NT2/D1 (cell line): ENCODE measurements around the gene MFSD6.

Source experiments
- YY1 ChIP-seq: IDR thresholded peaks from 2 replicates; pipeline ENCODE4 v1.6.1; 2011; ENCODE audit not compliant: insufficient read length, insufficient read depth
- ZNF274 ChIP-seq: IDR thresholded peaks from 2 replicates; pipeline ENCODE4 v1.6.1; 2011; ENCODE audit warnings: mild to moderate bottlenecking, low read depth, low read length

DNA sequence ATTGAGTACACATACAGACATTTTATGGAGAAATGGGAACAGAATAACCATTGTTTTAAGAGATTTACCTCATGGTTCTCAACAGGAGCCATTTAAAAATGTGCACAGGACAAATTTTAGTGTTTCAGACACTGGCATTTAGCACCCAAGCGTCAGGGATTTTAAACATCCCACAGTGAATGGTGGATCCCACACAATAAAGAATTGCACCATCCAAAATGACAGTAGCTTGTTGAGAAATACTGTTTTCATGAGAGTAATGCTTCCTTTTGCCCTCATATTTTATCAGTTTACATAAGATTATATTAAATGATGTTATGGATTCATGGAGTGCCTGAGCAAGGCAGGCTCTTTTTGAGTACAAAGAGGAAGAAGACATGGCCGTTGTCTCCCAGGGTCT is 54.0 kb downstream of the MFSD6 start:
- TF ChIP-seq ZNF274 = no peak
- TF ChIP-seq YY1 = no peak
